CD4-positive, alpha-beta T cell treated with Interleukin-17A for 4 hours (primary cell): ENCODE data around the gene IL36G.
"Not testable (repeated sequence)": the region's sequence is repeated elsewhere in the genome, so short reads cannot be mapped to it uniquely, and the experiment has no call there.

Experiments used
- DNase-seq: peaks from one replicate; pipeline ENCODE4 v3.0.0-alpha.2; 2020; ENCODE audit warnings: mixed read lengths

Gene IL36G

DNA sequence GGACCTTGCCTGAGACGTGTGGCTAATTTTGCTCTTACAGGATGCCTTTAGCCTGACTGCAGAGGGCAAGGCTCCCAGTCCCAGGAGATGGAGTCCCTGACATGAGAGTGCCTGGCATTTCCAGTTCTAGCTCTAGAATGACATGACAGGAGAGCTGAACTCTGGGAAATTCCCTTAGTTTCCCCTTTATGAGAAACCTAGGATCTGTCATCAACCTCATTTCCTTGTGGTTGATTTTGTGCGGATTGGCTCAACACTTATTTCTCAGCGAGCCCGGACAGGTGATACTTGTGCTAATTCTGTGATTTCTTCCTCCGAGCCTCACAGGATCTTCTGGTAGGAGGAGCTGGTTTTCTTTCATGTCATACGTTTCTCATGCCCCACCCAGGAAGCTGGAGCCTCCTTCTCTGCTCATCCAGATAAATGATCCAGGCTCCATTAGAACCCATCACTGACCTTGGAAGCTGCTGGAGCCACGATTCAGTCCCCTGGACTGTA, at the start of gene IL36G:
Gene IL36G (plus strand): TSS at position 448 of the 498 bp plus-strand sequence. CDS start 633 bp downstream, outside the sequence.
- no peak for DNase-seq

DNA sequence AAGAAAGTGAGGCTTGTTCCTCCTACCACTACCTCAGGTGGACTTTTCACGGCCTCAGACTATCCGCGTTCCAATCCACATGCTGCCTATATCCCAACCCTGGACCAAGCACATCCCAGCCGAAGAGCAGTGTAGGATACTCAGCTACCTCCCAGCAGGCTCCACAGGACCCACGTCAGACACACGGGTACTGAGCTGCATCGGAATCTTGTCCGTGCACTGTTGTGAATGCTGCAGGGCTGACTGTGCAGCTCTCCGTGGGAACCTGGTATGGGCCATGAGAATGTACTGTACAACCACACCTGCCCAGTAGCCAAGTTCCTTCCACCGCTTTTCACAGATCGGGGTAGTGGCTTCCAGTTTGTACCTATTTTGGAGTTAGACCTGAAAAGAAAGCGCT, 44.5 kb upstream of the IL36G start:
- no peak for DNase-seq

DNA sequence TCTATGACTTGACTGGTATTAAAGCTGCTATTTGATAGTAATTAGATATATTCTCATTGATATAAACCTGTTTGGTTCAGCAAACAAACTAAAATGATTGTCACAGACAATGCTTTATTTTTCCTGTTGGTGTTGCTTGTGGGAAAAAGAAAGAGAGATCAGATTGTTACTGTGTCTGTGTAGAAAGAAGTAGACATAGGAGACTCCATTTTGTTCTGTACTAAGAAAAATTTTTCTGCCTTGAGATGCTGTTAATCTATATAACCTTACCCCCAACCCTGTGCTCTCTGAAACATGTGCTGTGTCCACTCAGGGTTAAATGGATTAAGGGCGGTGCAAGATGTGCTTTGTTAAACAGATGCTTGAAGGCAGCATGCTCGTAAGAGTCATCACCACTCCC, 43.7 kb upstream of the IL36G start:
- DNase-seq: not testable (repeated sequence)

DNA sequence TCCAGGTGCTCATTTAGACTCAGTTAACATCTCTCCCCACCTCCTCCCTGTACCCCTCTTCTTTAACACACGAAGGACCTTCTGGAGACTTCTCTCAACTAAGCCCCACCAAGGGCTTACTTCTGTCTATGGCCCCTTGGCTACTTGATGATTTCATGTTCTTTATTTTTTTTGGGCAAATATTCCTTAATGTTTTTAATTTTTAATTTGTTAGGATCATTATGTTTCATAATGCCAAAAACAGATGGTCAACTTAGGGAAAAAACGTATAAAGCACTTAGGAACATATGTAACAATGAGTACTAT, 40.9 kb upstream of the IL36G start:
- no peak for DNase-seq

DNA sequence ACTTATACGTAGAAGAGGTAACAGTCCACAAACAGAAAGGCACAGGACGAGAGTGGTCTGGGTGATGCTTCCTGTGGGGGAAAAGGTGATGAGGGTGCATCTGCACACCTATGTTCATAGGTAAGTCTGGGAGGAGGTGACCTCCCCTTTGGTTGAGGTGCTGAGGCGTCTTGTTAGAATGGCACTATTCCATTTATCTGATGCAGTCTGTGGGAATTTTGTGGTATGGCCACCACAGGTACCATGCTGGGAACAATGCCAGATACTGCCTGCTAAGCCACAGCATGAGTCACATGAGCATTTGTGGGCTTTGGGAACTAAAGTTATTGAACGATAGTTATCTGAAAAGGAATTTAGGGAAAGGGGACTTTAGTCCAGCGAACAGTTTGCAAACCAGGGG, 38.9 kb upstream of the IL36G start:
- DNase-seq: no peak

DNA sequence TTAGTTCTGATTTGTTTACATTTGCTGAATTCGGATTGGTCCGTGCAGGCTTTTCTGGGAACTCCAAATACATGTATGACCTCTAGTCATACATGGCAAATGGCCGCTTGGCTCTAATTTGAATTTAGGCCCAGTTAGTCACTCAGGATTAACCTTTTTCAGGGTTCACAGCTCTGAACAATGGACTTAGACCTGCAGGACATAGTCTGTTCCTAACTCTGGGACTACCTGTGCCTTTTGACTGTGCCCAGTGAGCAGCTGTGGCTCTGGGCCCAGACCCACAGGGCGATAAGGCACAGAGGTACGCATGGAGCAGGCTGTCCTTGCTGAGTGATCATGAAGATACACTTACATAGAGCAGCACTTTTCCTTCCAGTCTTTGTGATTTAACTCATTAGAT, 38.4 kb upstream of the IL36G start:
- DNase-seq: no peak

DNA sequence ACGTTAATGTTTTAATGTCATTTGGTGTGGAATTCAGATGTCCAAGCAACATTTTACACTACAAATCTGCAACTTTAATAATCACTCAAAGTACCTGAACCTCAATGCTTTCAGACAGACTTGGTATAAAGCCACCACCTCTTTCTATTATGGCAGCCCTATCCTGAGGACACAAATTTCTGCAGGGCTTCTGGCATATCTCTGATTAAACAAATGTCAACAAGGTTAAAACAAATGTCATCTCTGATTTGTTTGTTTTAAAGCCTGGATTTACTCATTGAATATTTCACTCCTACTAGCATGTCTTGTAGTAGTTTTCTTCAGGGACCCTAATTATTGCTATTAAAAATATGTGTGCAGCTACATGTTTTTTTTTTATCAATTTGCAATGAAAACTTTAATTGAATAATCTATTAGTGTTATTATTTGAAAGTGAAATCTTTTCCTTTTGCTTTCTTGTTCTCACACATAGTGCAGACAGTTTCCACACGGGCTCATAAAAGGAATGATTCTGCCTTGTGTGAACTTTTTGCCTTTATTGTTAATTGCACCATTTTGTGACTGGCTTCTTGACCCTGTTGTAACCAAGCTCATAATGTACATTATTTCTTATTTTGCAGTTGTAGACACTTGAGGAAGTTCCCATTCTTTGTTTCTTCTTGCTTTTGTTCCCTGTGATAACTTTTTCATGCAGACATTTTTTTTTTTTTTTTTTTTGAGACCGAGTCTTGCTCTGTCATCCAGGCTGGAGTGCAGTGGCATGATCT, 36.8 kb upstream of the IL36G start:
- DNase-seq: no peak

DNA sequence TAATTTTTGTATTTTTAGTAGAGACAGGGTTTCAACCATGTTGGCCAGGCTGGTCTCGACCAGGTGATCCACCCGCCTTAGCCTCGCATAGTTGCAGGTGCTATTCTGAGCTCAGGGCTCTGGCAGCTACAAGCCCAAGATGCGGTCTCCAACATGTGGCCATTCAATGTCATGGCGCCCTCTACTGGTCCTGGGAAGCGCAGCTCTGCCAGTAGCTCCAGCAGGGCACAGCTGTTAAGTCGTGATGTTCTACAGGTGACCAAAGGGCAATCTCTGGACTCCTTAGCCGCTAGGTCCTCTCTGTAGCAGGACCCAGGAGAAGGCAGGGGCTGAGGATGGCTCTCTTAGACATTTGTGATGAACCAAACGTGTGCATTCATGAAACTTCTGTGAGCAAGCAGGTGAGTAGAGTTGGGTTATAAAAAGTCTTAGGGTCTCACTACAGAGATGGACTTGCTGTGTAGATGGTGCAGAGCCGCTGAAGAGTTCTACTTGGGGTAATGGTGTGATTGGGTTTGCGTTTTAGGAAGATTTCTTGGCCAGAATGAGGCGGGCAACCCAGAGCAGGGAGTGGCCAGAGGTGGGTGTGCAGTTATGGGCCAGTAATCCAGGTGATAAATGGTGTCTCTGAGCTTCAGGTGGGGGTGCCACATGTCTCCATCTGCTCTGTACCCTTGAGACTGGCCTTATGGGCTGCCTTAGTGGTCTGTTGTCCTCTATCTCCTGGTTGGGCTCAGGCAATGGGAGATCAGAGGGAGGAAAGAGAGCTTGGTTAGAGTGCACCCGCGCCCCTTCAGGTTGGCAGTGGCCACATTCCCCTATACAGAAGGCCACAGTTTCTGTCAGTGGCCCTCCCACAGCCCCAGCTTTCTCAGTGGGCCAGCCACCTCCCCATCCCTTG, 35.8 kb upstream of the IL36G start:
- peak; percentile 60 for DNase-seq

DNA sequence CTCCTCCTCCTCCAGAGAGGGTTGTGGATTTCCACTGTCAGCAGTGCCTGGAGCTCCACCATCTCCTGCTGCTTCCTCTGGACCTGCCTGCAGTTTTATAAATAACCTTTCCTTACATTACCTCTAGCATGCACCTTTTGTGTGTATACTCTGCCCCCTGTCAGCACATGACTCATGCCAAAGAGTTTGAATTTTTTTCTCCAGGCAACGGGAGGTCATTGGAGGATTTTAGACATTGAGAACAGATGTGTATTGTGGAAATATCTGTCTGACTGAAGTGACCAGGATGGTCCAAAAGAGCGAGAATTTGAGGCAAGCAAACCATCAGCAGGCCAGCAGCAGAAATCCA, 35.2 kb upstream of the IL36G start:
- no peak for DNase-seq

DNA sequence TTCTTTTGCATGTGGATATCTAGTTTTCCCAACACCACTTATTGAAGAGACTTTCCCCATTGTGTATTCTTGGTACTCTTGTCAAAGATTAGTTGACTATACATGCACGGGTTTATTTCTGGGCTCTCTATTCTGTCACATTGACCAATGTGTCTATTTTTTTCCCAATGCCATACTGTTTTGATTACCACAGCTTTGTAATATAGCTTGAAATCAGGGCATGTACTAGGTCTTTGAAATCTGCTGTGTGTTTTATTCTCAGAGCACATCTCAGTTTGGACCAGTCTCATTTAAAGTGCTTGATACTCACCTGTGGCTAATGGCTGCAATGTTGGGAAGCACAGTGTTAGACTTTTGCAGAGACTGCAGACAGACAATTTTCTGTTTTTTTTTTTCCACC, 32.8 kb upstream of the IL36G start:
- DNase-seq: no peak

DNA sequence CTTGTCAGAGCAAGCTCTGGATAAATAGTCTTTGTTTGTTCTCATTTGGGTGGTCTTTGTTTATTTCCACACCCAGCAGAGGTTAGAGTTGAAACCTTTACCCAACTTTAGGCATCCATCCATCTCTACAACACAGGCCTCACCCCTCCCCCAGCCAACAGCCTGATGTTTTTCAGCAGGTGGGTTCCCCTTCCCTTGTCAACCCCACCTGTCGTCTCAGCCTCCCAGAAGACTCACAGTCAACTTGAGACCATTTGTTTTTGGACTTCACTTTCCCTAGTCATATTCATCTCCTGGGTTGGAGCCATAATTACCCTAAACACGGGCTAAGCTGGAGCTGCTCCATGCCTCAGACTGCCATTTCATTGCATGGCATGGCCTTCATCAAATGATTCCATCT, 31.7 kb upstream of the IL36G start:
- no peak for DNase-seq

DNA sequence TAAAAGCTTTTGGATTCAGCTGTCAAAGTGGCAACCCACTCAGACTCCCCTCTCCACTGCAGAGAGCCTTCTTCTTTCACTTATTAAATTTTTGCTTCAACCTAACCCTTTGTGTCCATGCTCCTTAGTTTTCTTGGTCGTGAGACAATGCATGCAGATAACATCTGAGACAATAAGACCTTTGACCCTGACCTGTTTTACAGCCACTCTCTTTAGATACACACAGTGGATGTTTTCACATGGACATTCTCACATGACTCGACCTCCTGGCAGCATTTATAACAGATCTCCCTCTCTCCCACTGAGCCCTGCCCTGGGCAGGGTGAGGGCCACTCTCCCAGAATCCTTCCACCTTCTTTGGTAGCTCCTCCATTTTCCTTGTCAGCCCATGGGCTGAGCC, 30.4 kb upstream of the IL36G start:
- no peak for DNase-seq

DNA sequence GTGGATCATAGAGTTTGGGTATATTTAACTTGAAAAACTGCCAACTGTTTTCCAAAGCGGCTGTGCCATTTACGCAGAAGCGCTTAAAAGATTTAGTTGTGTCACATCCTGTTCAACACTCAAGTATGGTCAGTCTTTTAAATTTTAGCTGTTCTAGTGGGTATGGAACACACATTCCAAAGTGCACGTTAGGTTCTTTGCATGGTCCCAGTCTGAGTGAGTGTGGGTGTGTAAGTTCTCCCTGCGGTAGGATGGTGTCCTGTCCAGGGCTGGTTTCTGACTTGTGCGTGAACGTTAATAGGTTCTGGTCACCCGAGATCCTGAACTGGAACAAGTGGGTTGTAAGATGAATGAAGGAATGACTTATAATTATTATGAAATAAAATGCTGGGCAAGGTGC, 28.4 kb upstream of the IL36G start:
- no peak for DNase-seq

DNA sequence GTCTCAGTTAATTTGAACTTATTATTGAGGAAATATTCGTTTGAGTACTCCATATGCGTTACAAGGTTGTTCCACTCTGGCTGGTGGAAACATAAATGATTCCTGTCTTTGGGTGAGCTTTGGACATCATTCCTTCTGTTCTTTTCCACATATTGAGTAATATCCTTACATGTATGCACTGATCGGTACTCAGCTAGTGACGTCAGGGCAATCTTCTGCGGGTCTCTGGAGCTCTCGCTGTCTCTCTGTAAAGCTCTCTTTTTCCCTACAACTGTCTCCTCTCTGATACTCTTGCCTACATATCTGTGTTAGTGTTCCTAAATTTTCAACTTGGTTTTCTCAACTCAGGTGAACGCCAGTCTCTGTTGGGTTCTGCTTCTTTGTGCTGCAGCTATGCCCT, 23.4 kb upstream of the IL36G start:
- no peak for DNase-seq

DNA sequence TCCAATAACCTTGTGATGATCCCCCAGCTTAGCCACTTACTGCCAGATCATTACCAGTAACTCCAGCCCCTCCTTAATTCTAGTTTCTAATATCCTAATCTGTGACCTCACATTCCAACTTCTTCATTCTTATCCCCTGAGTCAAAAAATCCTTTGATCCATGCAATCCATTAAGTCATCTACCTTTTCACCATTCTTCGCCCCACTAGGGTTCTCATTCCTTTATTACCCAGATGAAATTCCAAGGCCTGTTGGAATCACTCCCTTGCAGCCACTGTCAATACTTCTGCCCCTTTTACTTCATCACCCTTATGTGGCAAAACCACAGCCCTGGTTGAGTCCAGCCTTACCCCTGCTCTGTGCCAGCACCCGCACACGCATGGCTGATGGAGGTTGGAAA, 20.3 kb upstream of the IL36G start:
- no peak for DNase-seq

DNA sequence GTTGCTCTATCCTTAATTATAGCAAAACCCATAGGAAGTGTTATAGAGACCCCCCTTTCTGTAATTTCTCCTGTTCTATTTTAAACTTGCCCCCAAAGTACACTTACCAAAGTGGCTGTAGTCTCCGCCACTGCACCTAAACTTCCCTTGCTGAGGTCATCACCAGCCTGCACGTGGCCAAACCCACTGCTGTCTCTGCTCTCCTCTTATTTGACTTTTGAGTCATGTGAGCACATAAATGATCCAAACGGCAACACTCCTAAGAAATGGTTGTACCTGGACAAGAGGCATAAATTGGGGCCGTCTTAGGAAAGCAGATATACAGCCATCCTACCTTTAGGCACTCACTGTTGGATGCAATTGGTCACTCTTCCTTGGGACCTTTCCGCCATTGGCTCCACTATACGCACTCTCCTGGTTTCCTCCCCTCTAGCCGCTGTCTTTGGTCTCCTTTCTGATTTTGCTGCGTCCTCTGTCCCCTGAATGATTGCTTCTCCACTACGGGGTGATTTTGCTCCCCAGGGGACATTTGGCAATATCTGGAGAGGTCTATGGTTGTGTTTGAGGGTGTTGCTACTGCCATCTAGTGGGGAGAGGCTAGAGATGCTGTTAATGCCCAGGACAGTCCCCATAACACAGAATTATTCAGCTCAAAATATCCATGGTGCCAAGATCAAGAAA, 19.2 kb upstream of the IL36G start:
- DNase-seq: peak; percentile 53

DNA sequence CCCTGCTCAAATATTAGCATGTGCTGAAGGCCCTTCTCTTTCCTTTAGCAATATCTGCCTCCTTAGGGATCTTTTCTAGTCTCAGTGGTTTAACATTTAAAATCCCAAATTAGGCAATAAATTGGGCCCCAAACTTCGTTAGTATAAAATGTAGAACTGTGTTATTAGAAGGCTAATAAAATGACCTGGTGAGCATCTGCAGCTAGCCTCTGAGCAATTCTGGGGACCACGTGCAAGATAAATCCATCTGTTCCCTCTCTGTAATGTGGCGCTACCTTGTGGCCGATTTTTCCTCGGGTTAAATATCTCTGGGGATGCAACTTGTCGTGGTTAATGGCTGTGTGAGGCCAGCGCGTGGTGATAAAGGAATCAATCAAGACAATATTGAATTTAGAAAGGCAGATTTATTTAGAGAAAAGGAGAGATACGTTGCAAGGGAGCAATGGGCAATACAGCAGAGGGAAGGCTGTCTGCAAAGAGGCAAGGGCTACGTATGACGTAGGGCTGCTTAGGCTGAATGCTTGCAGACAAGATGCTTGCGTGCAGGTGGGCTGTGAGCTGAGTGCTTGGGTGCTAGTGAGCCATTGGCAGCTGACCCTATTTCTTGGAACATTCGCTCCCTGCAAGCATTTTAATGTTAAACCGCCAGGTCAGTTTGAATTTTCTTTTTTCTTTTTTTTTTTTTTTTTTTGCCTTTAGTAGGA, 18.5 kb upstream of the IL36G start:
- no peak for DNase-seq

DNA sequence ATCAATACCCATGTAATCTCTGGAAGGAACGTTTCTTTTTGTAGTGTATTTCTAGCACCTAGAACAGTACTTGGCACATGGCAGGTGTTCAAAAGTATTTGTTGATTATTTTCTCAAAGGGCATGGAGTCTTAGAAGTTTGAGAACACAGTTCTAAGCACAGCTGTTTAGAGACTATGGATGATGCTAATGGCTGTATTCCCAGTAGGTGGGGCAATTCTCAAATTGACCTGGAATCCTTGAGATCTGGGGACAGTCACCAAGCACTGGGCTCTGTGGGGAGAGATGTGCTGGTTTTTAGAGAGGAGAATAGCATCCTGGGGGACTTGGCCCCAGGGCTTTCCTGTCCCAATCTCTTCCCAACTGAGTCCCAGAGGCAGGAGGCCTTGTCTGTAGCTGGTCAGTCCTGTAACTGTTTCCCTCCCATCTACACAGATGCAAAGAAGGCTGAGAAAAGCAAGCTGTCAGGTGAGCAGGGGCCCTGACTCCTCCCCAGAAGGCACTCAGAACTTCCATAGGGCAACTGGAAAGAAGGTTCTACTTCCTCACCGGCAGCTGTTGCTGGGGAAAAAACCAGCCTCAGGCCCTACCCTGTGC, 17.5 kb upstream of the IL36G start:
- no peak for DNase-seq

DNA sequence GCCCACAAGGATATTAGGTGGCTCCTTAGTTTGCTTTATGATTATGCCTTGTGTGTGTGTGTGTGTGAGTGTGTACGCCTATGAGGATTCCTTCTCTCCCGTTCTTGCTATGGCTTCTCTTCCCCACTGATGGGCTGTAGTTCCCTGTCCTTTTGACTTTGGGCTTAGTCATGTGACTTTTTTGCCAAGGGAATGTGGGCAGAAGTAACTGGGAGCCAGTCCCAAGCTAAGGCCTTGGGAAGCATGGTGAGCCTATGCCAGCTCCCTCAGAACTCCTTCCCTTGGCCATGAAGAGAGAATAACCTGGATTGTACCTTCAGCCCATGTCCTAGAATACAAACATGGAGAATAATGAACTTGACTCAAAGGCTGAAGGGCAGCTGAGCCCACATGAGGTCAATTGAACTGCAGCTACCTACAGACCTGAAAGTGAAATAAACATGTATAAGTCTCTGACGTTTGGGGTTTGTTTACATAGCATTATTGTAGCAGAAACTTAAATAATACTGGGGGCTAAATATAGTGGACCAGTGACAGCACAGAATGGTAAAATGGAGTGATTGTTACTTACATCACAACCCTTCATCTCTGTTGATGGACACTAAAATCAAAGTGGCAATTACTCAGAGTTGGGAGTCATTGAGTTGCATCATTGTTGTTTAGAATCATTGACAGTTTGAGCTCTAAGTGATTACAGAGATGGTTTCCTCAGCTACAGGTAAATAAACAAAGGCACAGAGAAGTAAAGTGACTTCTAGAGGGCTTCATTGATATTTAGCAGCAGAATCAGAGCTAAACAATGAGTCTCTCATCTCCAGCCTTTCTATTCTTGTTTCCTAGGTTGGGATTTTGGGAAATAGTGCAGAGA, 15.3 kb upstream of the IL36G start:
- no peak for DNase-seq

DNA sequence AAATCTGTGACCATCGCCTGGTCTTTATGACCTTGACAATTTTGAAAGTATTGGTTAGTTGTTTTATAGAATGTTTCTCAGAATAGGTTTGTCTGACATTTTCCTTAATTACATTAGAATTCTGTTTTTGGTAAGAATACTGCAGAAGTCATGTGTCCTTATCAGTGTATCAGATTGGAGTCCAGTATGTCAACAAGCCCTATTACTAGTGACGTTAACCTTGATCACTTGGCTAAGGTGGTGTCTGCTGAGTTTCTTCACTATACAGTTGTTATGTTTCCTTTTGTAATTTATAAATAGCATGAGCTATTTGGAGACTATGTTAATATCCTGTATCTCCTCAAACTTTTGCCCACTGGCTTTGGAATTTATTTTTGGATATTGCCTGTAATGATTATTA, 10.8 kb upstream of the IL36G start:
- DNase-seq: no peak

DNA sequence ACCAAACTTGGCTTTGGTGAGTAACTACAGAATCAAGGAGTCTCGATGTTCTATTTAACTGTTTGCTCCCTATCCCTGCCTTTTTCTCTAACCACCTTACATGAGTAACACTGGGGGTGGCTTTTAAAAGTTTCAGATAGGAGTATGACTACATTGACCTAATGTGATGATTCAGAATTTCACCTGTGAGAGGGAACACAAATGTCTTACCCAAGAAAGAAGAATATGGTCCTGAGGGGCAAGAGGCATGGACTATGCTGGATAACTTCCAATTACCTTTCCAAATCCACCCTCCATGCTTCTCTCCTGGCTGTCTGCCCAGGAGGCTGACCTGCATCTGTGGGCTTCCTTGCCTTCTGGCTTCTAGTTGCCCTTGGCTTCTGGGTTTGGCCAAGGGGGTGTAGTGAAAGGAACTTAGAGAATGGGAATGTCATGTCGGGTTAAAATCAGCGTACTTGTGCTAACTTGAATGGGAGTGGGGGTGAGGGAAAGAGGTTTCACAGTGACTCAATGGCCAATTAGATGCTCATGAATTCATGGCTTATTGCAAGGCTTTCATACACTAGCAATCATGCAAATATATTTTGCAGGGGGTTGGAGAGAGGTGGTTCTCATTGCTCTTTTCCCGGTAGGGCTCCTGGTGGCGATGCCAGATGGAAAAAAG, 5.3 kb upstream of the IL36G start:
- no peak for DNase-seq
